MCF 10A (cell line): Measurements from ENCODE around the gene EPHA1. TPM values are rescaled to one million over a fixed set of nuclear protein-coding genes. Genes with fewer than 3 reads are reported as not detected.

Experiments
- BruUV-seq: library from RNA; stranded (reverse); fragments of 400-500 nt; replicated peaks from 2 replicates; lab custom pipeline; 2021; lab: Mats Ljungman, UMichigan
- CTCF ChIA-PET: fragments of 300-600 bp; sonication (Branson Sonifier 250); formaldehyde crosslinking; extraction: SDS; loops from one replicate; lab custom pipeline; 2021; ENCODE audit warnings: antibody characterized with exemption, inconsistent platforms; lab: Yijun Ruan, JAX
- POLR2A ChIA-PET: fragments of 300-600, 350-650 bp; sonication (Branson Sonifier 250); formaldehyde crosslinking; extraction: SDS; loops from one replicate; lab custom pipeline; 2020; ENCODE audit warnings: antibody characterized with exemption, inconsistent platforms; lab: Yijun Ruan, JAX
- DNase-seq: peaks from one replicate; pipeline ENCODE4 v3.0.0-alpha.2; 2018; ENCODE audit not compliant: unreplicated experiment
- H3K27ac Mint-ChIP-seq: one replicate; pipeline ENCODE4 v1.8.0; 2022; ENCODE audit warnings: mild to moderate bottlenecking, low read depth, mixed read lengths; ENCODE audit not compliant: unreplicated experiment
- H3K27me3 Mint-ChIP-seq: one replicate; pipeline ENCODE4 v1.8.0; 2022; ENCODE audit warnings: mixed read lengths; ENCODE audit not compliant: insufficient read depth, unreplicated experiment
- H3K36me3 Mint-ChIP-seq: one replicate; pipeline ENCODE4 v1.8.0; 2022; ENCODE audit warnings: mild to moderate bottlenecking, moderate library complexity, mixed read lengths; ENCODE audit not compliant: insufficient read depth, unreplicated experiment
- H3K4me1 Mint-ChIP-seq: one replicate; pipeline ENCODE4 v1.8.0; 2022; ENCODE audit warnings: mixed read lengths; ENCODE audit not compliant: insufficient read depth, unreplicated experiment
- H3K4me3 Mint-ChIP-seq: one replicate; pipeline ENCODE4 v1.8.0; 2022; ENCODE audit warnings: mild to moderate bottlenecking, moderate library complexity, mixed read lengths; ENCODE audit not compliant: unreplicated experiment
- H3K9me3 Mint-ChIP-seq: one replicate; pipeline ENCODE4 v1.8.0; 2022; ENCODE audit warnings: mixed read lengths; ENCODE audit not compliant: unreplicated experiment
- intact Hi-C: fragments of 100-400 bp; cut with micrococcal nuclease; formaldehyde crosslinking; loops from 2 replicates; pipeline ENCODE4 v1.14.1; 2022
- total RNA-seq: library from RNA; stranded (reverse); gene quantifications from 2 replicates; pipeline ENCODE4 v1.2.3, GENCODE V29; 2022
- TF ChIP-seq, protein P1 (sequence below): fragments of 200-600 bp; IDR thresholded peaks from one replicate; pipeline ENCODE4 v1.8.0; 2022; ENCODE audit warnings: antibody characterized with exemption, mild to moderate bottlenecking; ENCODE audit not compliant: unreplicated experiment

Gene EPHA1
- total RNA-seq, 1 experiment from 2014 or later: 0.89 TPM

DNA sequence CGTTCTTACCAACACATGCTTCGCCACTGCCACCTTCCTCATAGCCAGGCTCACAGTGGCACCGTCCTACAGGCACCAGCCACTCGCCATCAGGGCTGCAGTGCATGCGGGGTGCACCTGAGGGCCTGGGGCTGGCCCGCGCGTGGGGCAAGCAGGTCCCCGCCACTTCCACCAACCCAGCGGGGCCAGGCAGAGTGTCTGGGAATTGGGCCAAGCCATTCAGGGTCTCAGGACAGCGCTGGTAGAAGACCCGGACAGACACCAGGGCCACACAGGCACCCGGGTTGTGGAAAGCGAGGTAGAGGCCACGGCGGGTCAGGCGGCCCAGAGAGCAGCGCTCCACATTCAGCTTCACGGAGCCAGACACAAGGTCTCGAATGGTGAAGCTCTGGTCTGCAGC is 9.0 kb downstream of the EPHA1 start:
- Mint-ChIP-seq H3K4me1 (no peaks in the 10 kb centered on the region), H3K36me3 (no peaks in the 10 kb centered on the region), H3K27me3 (no peaks in the 10 kb centered on the region), H3K9me3 (no peaks in the 10 kb centered on the region), H3K27ac (no peak overlapping the region), H3K4me3 (no peak overlapping the region)
- ChIA-PET POLR2A (no interaction called here), CTCF (interaction anchor here (0.6 to 1.3 kb wide), 4 partner anchors 8 to 159 kb away, joined by 3 to 5 read pairs (median 4); no protein-coding TSS in a partner anchor)
- no peak for DNase-seq
- TF ChIP-seq, protein P1, sequence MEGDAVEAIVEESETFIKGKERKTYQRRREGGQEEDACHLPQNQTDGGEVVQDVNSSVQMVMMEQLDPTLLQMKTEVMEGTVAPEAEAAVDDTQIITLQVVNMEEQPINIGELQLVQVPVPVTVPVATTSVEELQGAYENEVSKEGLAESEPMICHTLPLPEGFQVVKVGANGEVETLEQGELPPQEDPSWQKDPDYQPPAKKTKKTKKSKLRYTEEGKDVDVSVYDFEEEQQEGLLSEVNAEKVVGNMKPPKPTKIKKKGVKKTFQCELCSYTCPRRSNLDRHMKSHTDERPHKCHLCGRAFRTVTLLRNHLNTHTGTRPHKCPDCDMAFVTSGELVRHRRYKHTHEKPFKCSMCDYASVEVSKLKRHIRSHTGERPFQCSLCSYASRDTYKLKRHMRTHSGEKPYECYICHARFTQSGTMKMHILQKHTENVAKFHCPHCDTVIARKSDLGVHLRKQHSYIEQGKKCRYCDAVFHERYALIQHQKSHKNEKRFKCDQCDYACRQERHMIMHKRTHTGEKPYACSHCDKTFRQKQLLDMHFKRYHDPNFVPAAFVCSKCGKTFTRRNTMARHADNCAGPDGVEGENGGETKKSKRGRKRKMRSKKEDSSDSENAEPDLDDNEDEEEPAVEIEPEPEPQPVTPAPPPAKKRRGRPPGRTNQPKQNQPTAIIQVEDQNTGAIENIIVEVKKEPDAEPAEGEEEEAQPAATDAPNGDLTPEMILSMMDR: no peak
- no TSS peak for BruUV-seq
- intact Hi-C loops: no loop called here

DNA sequence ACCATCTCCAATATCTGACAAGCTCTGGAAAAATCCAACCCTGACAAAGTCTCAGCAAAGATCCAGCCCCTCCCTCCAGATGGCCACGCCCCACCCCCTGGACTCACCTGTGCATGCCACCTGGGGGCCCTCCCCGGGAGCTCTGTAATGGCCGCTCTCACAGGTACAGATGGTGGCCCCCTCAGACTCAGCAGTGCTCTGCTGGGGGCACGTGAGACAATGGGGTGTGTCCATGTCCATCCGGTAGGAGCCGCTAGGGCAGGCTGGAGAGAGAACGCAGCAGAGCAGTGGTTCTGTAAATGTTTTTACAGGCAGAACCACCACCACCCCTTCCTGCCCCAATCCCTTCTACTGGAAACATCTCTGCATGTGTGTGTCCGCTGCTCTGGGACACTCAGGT is 9.5 kb downstream of the EPHA1 start:
- H3K27me3 Mint-ChIP-seq: no peaks in the 10 kb centered on the region
- intact Hi-C loops: no loop called here
- TF ChIP-seq, protein P1: no peak
- POLR2A ChIA-PET: no interaction called here
- no peaks in the 10 kb centered on the region for H3K4me1 Mint-ChIP-seq
- no peaks in the 10 kb centered on the region for H3K36me3 Mint-ChIP-seq
- BruUV-seq: no TSS peak
- H3K27ac Mint-ChIP-seq: no peak overlapping the region
- H3K9me3 Mint-ChIP-seq: no peaks in the 10 kb centered on the region
- H3K4me3 Mint-ChIP-seq: no peak overlapping the region
- DNase-seq: no peak
- CTCF ChIA-PET: interaction anchor here (0.8 kb wide), 2 partner anchors 9 to 159 kb away, joined by 4 read pairs; no protein-coding TSS in a partner anchor

DNA sequence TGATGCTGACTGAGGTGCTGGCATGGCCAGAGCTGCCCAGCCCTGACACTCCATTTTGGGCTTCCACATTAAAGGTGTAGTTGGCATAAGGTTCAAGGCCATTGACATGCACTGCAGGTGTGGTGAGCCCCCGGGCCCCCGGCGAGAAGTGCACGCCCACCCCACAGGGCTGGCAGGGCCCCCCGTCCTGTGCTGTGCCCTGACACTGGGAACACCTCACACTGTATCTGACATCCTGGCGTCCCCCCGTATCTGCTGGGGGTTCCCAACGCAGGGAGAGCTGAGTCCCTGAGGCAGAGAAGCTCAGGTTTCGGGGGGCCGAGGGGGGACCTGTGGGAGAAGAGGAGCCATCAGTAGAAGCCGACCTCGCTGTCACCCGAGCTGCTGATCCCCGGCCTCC is 10.0 kb downstream of the EPHA1 start:
- DNase-seq: no peak
- Mint-ChIP-seq H3K4me1 (peaks cover 2% of the 10 kb centered on the region), H3K27ac (no peak overlapping the region), H3K27me3 (no peaks in the 10 kb centered on the region), H3K9me3 (no peaks in the 10 kb centered on the region), H3K4me3 (no peak overlapping the region), H3K36me3 (peaks cover 3% of the 10 kb centered on the region)
- TF ChIP-seq, protein P1: no peak
- ChIA-PET POLR2A (no interaction called here), CTCF (interaction anchor here (0.8 kb wide), 2 partner anchors 9 to 158 kb away, joined by 4 read pairs; no protein-coding TSS in a partner anchor)
- intact Hi-C loops: no loop called here
- BruUV-seq: no TSS peak

DNA sequence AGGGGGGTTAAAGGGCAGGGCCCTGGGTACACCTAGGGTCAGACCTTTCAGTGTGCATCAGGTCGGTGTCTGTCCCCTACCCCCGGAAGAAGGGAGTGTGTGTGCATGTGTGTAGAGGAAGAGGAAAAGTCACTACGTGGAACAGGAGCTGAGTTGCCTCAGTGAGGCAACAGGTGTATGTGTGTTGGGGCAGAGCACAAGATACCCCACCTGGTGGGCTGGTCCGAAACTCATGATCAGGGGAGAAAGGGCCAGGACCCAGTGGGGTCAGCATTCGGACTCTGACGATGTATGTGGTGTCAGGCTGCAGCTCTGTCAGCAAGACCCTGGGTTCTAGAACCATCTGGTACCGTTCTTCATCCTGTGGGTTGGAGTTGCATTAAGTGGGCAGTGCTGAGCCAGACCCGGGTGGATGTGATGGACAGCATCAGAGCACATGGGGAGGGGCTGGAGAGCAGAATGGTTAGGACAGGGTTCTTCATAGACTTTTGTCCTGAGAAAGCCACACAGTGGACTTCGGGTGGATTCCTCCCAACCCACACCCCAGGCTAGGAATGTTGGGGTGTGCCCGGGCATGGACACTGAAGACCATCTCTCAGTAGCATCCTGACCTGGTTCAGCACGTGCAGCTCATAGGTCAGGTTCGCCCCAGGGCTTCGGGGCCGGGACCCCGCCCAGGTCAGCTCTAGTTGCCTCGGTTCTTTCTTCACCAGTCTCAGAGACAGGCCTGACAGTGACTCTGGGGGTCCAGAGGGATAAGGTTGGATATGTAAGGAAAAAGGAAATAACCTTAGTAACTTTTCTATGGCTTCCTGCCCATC is 10.7 kb downstream of the EPHA1 start:
- BruUV-seq: no TSS peak
- DNase-seq: no peak
- CTCF ChIA-PET: interaction anchor here (0.6 to 0.9 kb wide), 3 partner anchors 18 to 656 kb away, joined by 3 to 4 read pairs (median 4); no protein-coding TSS in a partner anchor
- intact Hi-C loops: no loop called here
- POLR2A ChIA-PET: interaction anchor here (0.6 kb wide), 1 partner anchor 13 kb away, joined by 4 read pairs; no protein-coding TSS in a partner anchor
- Mint-ChIP-seq H3K27ac (peak overlapping the region; percentile 27), H3K4me1 (peaks cover 9% of the 10 kb centered on the region), H3K4me3 (no peak overlapping the region), H3K36me3 (peaks cover 10% of the 10 kb centered on the region), H3K9me3 (no peaks in the 10 kb centered on the region), H3K27me3 (no peaks in the 10 kb centered on the region)
- TF ChIP-seq, protein P1: no peak
